Endothelial cell of umbilical vein (primary cell): ENCODE data around the gene CASKIN1. TPM values are rescaled to one million over a fixed set of nuclear protein-coding genes. Genes with fewer than 3 reads are reported as not detected.

ENCODE experiments used
- BruUV-seq: library from RNA; stranded (reverse); fragments of 400-500 nt; replicated peaks from 2 replicates; lab custom pipeline; 2021; lab: Mats Ljungman, UMichigan
- CTCF ChIA-PET: fragments of 300-600, 350-600 bp; sonication (Branson Sonifier 250); formaldehyde crosslinking; loops from one replicate; lab custom pipeline; 2021; ENCODE audit warnings: antibody characterized with exemption, inconsistent platforms; lab: Charles Lee
- POLR2A ChIA-PET: fragments of 300-600, 350-600 bp; sonication (Branson Sonifier 250); formaldehyde crosslinking; loops from one replicate; lab custom pipeline; 2021; ENCODE audit warnings: antibody characterized with exemption, inconsistent platforms; lab: Charles Lee
- DNase-seq: peaks from one replicate; pipeline ENCODE4 v3.0.0-alpha.2; 2011; ENCODE audit warnings: low read depth, low spot score
- FAIRE-seq: peaks from 2 replicates; lab custom pipeline; 2011; peaks lifted over from hg19 to GRCh38; lab: Jason Lieb, UNC
- H2AFZ ChIP-seq: 2 replicates; pipeline ENCODE4 v1.6.0; 2012; ENCODE audit warnings: low read depth, low read length, control low read depth, inconsistent platforms
- H3K27ac ChIP-seq: 2 replicates; pipeline ENCODE4 v1.5.1; 2011; ENCODE audit warnings: low read depth, mild to moderate bottlenecking, control low read depth, low read length, moderate library complexity; ENCODE audit not compliant: insufficient read depth
- H3K27me3 ChIP-seq, 2 experiments: 2 replicates each; pipeline versions ENCODE4 v1.6.0 to v1.6.1; 2011; ENCODE audit warnings: low read length in 2 of 2, mixed read lengths in 1 of 2; ENCODE audit not compliant: control insufficient read depth in 2 of 2, insufficient read depth in 2 of 2
- H3K36me3 ChIP-seq, 2 experiments: 2 replicates in 1 of 2; 3 replicates in 1 of 2; pipeline ENCODE4 v1.5.1; 2011; ENCODE audit warnings: low read length in 2 of 2, mild to moderate bottlenecking in 1 of 2, moderate library complexity in 1 of 2; ENCODE audit not compliant: control insufficient read depth in 2 of 2, insufficient read depth in 2 of 2; ENCODE audit errors: extremely low read depth in 1 of 2
- H3K4me1 ChIP-seq: 3 replicates; pipeline ENCODE4 v1.5.1; 2011; ENCODE audit warnings: mild to moderate bottlenecking, low read length; ENCODE audit not compliant: control insufficient read depth, insufficient read depth; ENCODE audit errors: extremely low read depth
- H3K4me2 ChIP-seq: 2 replicates; pipeline ENCODE4 v1.6.1; 2011; ENCODE audit warnings: low read length, control low read depth, mixed read lengths; ENCODE audit not compliant: insufficient read depth
- H3K4me3 ChIP-seq, 3 experiments: fragments of 200-600 bp in 1 of 3; sonication (generic), shearing (Covaris generic) in 1 of 3; replicated peaks in 1 of 3; 2 replicates each; pipeline ENCODE4 v1.5.1; 2011 to 2016; ENCODE audit warnings: control low read depth in 3 of 3, low read length in 3 of 3, mild to moderate bottlenecking in 2 of 3, inconsistent platforms in 1 of 3, low read depth in 1 of 3, moderate library complexity in 1 of 3; ENCODE audit not compliant: insufficient read depth in 1 of 3
- H3K79me2 ChIP-seq: 2 replicates; pipeline ENCODE4 v1.6.0; 2012; ENCODE audit warnings: low read length, inconsistent platforms; ENCODE audit not compliant: control insufficient read depth, insufficient read depth
- H3K9ac ChIP-seq: replicated peaks from 2 replicates; pipeline ENCODE3; 2011; ENCODE audit warnings: low read length, control low read depth; ENCODE audit not compliant: insufficient read depth; ENCODE audit errors: extremely low read depth
- H3K9me1 ChIP-seq: replicated peaks from 3 replicates; pipeline ENCODE4 v1.6.0; 2011; ENCODE audit warnings: mild to moderate bottlenecking, low read length; ENCODE audit not compliant: control insufficient read depth, insufficient read depth; ENCODE audit errors: extremely low read depth
- H3K9me3 ChIP-seq: replicated peaks from 2 replicates; pipeline ENCODE4 v1.5.1; 2012; ENCODE audit warnings: low read length, inconsistent platforms; ENCODE audit not compliant: control insufficient read depth, insufficient read depth
- H4K20me1 ChIP-seq: replicated peaks from 2 replicates; pipeline ENCODE3; 2011; ENCODE audit warnings: mild to moderate bottlenecking, low read length; ENCODE audit not compliant: control insufficient read depth, insufficient read depth; ENCODE audit errors: extremely low read depth
- EZH2 ChIP-seq: IDR thresholded peaks from 2 replicates; pipeline ENCODE4 v1.6.1; 2012; ENCODE audit warnings: borderline replicate concordance, low read depth, mild to moderate bottlenecking, moderate library complexity, low read length, inconsistent platforms; ENCODE audit not compliant: severe bottlenecking
- FOS ChIP-seq: IDR thresholded peaks from 2 replicates; pipeline ENCODE4 v1.6.1; 2011; ENCODE audit warnings: mild to moderate bottlenecking, low read length, moderate library complexity, borderline replicate concordance; ENCODE audit not compliant: insufficient read depth
- GATA2 ChIP-seq: IDR thresholded peaks from 2 replicates; pipeline ENCODE4 v1.7.0; 2011; ENCODE audit warnings: low read depth, mild to moderate bottlenecking, moderate library complexity, mixed read lengths, low read length; ENCODE audit not compliant: insufficient read length, insufficient read depth
- JUN ChIP-seq: IDR thresholded peaks from 2 replicates; pipeline ENCODE4 v1.6.1; 2011; ENCODE audit warnings: borderline replicate concordance, low read depth; ENCODE audit not compliant: insufficient read length, insufficient read depth
- MYC ChIP-seq: IDR thresholded peaks from one replicate; pipeline ENCODE4 v1.6.1; 2011; ENCODE audit warnings: mild to moderate bottlenecking, low read depth, low read length
- POLR2A ChIP-seq: IDR thresholded peaks from 2 replicates; pipeline ENCODE4 v1.6.1; 2012; ENCODE audit warnings: low read depth, mild to moderate bottlenecking, control low read depth, low read length
- POLR2AphosphoS5 ChIP-seq: IDR thresholded peaks from 2 replicates; pipeline ENCODE4 v1.6.1; 2012; ENCODE audit warnings: low read depth, mild to moderate bottlenecking, control low read depth, low read length, moderate library complexity; ENCODE audit not compliant: insufficient read depth
- dilution Hi-C: fragments of 300-500 bp; cut with MboI; formaldehyde crosslinking; loops from one replicate; pipeline ENCODE4 v1.15.0; 2019; ENCODE audit warnings: low sequenced_read_pairs; ENCODE audit not compliant: extremely low pct_ligation_motif_present
- intact Hi-C: fragments of 100-400 bp; cut with micrococcal nuclease; formaldehyde crosslinking; loops from one replicate; pipeline ENCODE4 v1.10.0; 2022
- polyA plus RNA-seq, 4 experiments: library from polyadenylated mRNA; depleted of rRNA in 3 of 4; stranded (reverse) in 3 of 4; unstranded in 1 of 4; fragments of >200 nt; gene quantifications; 2 replicates each; pipeline versions ENCODE4 v1.2.1 to v1.2.3, GENCODE V29; 2011 to 2012; ENCODE audit warnings: missing spikeins in 1 of 4
- total RNA-seq: library from RNA; stranded (reverse); gene quantifications from 2 replicates; pipeline ENCODE4 v1.2.3, GENCODE V29; 2021
- TF ChIP-seq, protein P1 (sequence below), 2 donors: IDR thresholded peaks; 1 replicate in 1 of 2; 2 replicates in 1 of 2; pipeline ENCODE4 v1.5.1; 2011; ENCODE audit warnings: low read length in 2 of 2, mild to moderate bottlenecking in 2 of 2, moderate library complexity in 2 of 2, control low read depth in 1 of 2, inconsistent platforms in 1 of 2, low read depth in 1 of 2; ENCODE audit not compliant: insufficient read depth in 1 of 2; ENCODE audit errors: extremely low read depth in 1 of 2
- TF ChIP-seq, protein P2 (sequence below): IDR thresholded peaks from 2 replicates; pipeline ENCODE4 v1.6.1; 2011; ENCODE audit not compliant: insufficient read depth, insufficient read length

The CASKIN1 gene
- total and polyA plus RNA-seq, 2 donors (not counting 3 experiments of a cell fraction or from before 2014, with no cell fraction given) = 0.11 to 0.58 TPM

DNA sequence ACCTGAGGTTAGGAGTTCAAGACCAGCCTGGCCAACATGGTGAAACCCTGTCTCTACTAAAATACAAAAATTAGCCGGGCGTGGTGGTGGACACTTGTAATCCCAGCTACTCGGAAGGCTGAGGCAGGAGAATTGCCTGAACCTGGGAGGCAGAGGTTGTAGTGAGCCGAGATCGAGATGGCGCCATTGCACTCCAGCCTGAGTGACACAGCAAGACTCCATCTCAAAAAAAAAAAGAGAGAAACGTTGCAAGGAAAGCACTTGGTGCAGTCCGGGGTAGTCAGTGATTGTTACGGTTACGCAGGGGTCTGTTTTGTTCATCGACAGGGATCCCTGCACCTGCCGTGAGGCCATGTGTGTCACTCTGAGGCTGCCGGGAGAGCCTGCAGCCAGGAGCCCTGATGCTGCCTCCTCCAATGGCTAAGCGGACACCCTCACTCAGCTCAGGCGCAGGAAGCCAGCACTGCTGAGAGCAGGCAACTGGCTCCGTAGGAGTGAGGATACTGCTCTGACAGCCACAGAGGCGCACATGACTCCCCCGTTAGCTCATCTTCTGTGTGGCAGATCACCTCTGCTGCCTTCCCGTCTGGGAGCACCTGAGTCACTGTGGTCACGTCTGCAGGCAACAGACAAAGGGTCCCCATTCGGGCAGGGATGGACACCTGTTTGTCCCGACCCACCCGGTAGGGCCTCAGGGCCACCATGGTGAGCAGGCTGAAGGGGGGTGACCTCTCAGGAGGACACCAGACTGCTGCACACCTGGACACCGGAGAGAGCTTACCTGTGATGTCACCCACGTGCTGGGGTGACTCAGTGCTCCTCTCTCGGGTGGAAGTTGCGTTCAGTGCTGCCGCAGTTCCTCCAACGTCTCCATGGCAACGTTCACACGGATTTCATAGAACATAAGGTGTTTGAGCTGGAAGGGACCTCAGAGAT lies 53.2 kb downstream of the CASKIN1 start:
- H3K4me1 ChIP-seq = peaks cover 2% of the 10 kb centered on the region
- H3K79me2 ChIP-seq = no peaks in the 10 kb centered on the region
- no peaks in the 10 kb centered on the region for H3K9me1 ChIP-seq
- H2AFZ ChIP-seq = no peak overlapping the region
- FAIRE-seq = no peak
- no peak for DNase-seq
- ChIA-PET CTCF (interaction anchor here (1.0 kb wide), 2 partner anchors 127 to 139 kb away, joined by 4 read pairs; no protein-coding TSS in a partner anchor), POLR2A (interaction anchor here (4.8 kb wide), 1 partner anchor 12 kb away, joined by 24 read pairs; the partner anchor contains the start of gene TRAF7)
- H4K20me1 ChIP-seq = no peaks in the 10 kb centered on the region
- no peak overlapping the region for H3K9ac ChIP-seq
- H3K27me3 ChIP-seq = no peaks in the 10 kb centered on the region
- TF ChIP-seq JUN (no peak), POLR2A (no peak), EZH2 (no peak), FOS (no peak), POLR2AphosphoS5 (no peak), GATA2 (no peak), MYC (no peak)
- TF ChIP-seq, protein P1, sequence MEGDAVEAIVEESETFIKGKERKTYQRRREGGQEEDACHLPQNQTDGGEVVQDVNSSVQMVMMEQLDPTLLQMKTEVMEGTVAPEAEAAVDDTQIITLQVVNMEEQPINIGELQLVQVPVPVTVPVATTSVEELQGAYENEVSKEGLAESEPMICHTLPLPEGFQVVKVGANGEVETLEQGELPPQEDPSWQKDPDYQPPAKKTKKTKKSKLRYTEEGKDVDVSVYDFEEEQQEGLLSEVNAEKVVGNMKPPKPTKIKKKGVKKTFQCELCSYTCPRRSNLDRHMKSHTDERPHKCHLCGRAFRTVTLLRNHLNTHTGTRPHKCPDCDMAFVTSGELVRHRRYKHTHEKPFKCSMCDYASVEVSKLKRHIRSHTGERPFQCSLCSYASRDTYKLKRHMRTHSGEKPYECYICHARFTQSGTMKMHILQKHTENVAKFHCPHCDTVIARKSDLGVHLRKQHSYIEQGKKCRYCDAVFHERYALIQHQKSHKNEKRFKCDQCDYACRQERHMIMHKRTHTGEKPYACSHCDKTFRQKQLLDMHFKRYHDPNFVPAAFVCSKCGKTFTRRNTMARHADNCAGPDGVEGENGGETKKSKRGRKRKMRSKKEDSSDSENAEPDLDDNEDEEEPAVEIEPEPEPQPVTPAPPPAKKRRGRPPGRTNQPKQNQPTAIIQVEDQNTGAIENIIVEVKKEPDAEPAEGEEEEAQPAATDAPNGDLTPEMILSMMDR (IDR thresholded peaks at IDR 0.05; ENCODE audit: extremely low read depth in 1 of 2, insufficient read depth in 1 of 2, low read depth in 1 of 2, low read length in 2 of 2) = no peak
- TF ChIP-seq, protein P2, sequence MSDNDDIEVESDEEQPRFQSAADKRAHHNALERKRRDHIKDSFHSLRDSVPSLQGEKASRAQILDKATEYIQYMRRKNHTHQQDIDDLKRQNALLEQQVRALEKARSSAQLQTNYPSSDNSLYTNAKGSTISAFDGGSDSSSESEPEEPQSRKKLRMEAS = no peak
- no peak overlapping the region for H3K4me2 ChIP-seq
- dilution Hi-C loops (no loop called here), intact Hi-C loops (no loop called here)
- no TSS peak for BruUV-seq
- H3K27ac ChIP-seq = no peak overlapping the region
- no peak overlapping the region for H3K4me3 ChIP-seq
- H3K9me3 ChIP-seq = no peaks in the 10 kb centered on the region
- H3K36me3 ChIP-seq = no peaks in the 10 kb centered on the region
